ENCODE measurements around the gene PTPRH. TPM values are rescaled to one million over a fixed set of nuclear protein-coding genes. Genes with fewer than 3 reads are reported as not detected.

Gene PTPRH
- total RNA-seq, 1 experiment from 2014 or later = 38.1 TPM

- in situ Hi-C loops (cut with HindIII; ENCODE audit: low pct_unique_long_range_greater_than_20kb, low sequenced_read_pairs) = no loop called here
- DNase-seq (ENCODE audit: low read depth, low spot score) = no peak
Measured at GRCh38 chr19:55131421-55131820, 77.9 kb downstream of the PTPRH start.

Small RNA genes lying within 50 kb of the gene (small RNA-seq; reads per million reads assigned to genes)
- gene MIR6802 = 0 reads per million in 2 experiments
- gene MIR6803 = 0 reads per million in 2 experiments
- gene MIR6804 = 0 reads per million in 2 experiments
- gene RF01210 = 0 to 0.08 reads per million in 2 experiments

Other genes starting within 250 kb of the PTPRH start
- gene NLRP2, start 243.1 kb downstream of the PTPRH start, total RNA-seq (2014; rRNA removed; shearing (Covaris generic)) = not detected in 2 replicates
- gene GP6, start 171.2 kb downstream of the PTPRH start, total RNA-seq (2014; rRNA removed; shearing (Covaris generic)) = not detected in 2 replicates
- 18.1 and 20.7 TPM in 2 replicates for gene RDH13, start 146.4 kb downstream of the PTPRH start, total RNA-seq (2014; rRNA removed; shearing (Covaris generic))
- gene EPS8L1, start 133.6 kb downstream of the PTPRH start, total RNA-seq (2014; rRNA removed; shearing (Covaris generic)) = 8.1 and 8.7 TPM in 2 replicates
- gene PPP1R12C, start 91.9 kb downstream of the PTPRH start, total RNA-seq (2014; rRNA removed; shearing (Covaris generic)) = 30.0 and 35.1 TPM in 2 replicates
- 53.1 and 53.4 TPM in 2 replicates for gene TNNT1, start 60.3 kb downstream of the PTPRH start, total RNA-seq (2014; rRNA removed; shearing (Covaris generic))
- 1.6 and 2.3 TPM in 2 replicates for gene TNNI3, start 51.8 kb downstream of the PTPRH start, total RNA-seq (2014; rRNA removed; shearing (Covaris generic))
- gene DNAAF3, start 42.9 kb downstream of the PTPRH start, total RNA-seq (2014; rRNA removed; shearing (Covaris generic)) = 2.8 and 3.2 TPM in 2 replicates
- gene SYT5, start 29.2 kb downstream of the PTPRH start, total RNA-seq (2014; rRNA removed; shearing (Covaris generic)) = 0.37 and 1.1 TPM in 2 replicates
- gene TMEM86B, start 19.3 kb upstream of the PTPRH start, total RNA-seq (2014; rRNA removed; shearing (Covaris generic)) = 0.21 and 0.55 TPM in 2 replicates
- gene PPP6R1, start 49.5 kb upstream of the PTPRH start, total RNA-seq (2014; rRNA removed; shearing (Covaris generic)) = 33.7 and 44.3 TPM in 2 replicates
- 33.7 and 39.7 TPM in 2 replicates for gene HSPBP1, start 70.6 kb upstream of the PTPRH start, total RNA-seq (2014; rRNA removed; shearing (Covaris generic))
- gene BRSK1, start 74.5 kb upstream of the PTPRH start, total RNA-seq (2014; rRNA removed; shearing (Covaris generic)) = 3.3 and 3.5 TPM in 2 replicates
- not detected in 2 replicates for gene TMEM150B, start 115.8 kb upstream of the PTPRH start, total RNA-seq (2014; rRNA removed; shearing (Covaris generic))
- 5.2 and 7.5 TPM in 2 replicates for gene KMT5C, start 130.4 kb upstream of the PTPRH start, total RNA-seq (2014; rRNA removed; shearing (Covaris generic))
- 0.16 and 0.42 TPM in 2 replicates for gene COX6B2, start 145.2 kb upstream of the PTPRH start, total RNA-seq (2014; rRNA removed; shearing (Covaris generic))
- not detected in 2 replicates for gene GARIN5B, start 153.8 kb upstream of the PTPRH start, total RNA-seq (2014; rRNA removed; shearing (Covaris generic))
- gene IL11, start 161.0 kb upstream of the PTPRH start, total RNA-seq (2014; rRNA removed; shearing (Covaris generic)) = not detected in 2 replicates
- gene TMEM190, start 167.3 kb upstream of the PTPRH start, total RNA-seq (2014; rRNA removed; shearing (Covaris generic)) = not detected in 2 replicates
- 0.51 TPM in 1 of 2 replicates, not detected in the other for gene TMEM238, start 174.8 kb upstream of the PTPRH start, total RNA-seq (2014; rRNA removed; shearing (Covaris generic))
- gene RPL28, start 176.4 kb upstream of the PTPRH start, total RNA-seq (2014; rRNA removed; shearing (Covaris generic)) = 394 and 461 TPM in 2 replicates
- gene UBE2S, start 198.3 kb upstream of the PTPRH start, total RNA-seq (2014; rRNA removed; shearing (Covaris generic)) = 269 and 276 TPM in 2 replicates
- not detected in 2 replicates for gene SHISA7, start 233.8 kb upstream of the PTPRH start, total RNA-seq (2014; rRNA removed; shearing (Covaris generic))

Measured in SK-MEL-5 (cell line).